ENCODE measurements around the gene ULBP2.
"Not testable (repeated sequence)": the region's sequence is repeated elsewhere in the genome, so short reads cannot be mapped to it uniquely, and the experiment has no call there.

Gene ULBP2

GRCh38 chr6:149969635-149970034 is 27.8 kb downstream of the ULBP2 start:
- TF ChIP-seq ZFX (IDR thresholded peaks at IDR 0.05) (no peak), CTCF (conservative IDR thresholded peaks at IDR 0.05) (no peak)
- no peak overlapping the region for H3K27ac ChIP-seq

GRCh38 chr6:149974394-149974793 is 32.6 kb downstream of the ULBP2 start:
- not testable (repeated sequence) for H3K27ac ChIP-seq

GRCh38 chr6:149974825-149975224 is 33.0 kb downstream of the ULBP2 start:
- H3K27ac ChIP-seq: no peak overlapping the region
- TF ChIP-seq CTCF (conservative IDR thresholded peaks at IDR 0.05) (no peak), ZFX (IDR thresholded peaks at IDR 0.05) (no peak)

- H3K27ac ChIP-seq: no peak overlapping the region
- TF ChIP-seq CTCF (conservative IDR thresholded peaks at IDR 0.05) (no peak), ZFX (IDR thresholded peaks at IDR 0.05) (no peak)
Observed at GRCh38 chr6:149975400-149975799, 33.6 kb downstream of the ULBP2 start.

GRCh38 chr6:149977221-149977620 is 35.4 kb downstream of the ULBP2 start:
- TF ChIP-seq CTCF (conservative IDR thresholded peaks at IDR 0.05) (no peak), ZFX (IDR thresholded peaks at IDR 0.05) (no peak)
- no peak overlapping the region for H3K27ac ChIP-seq

GRCh38 chr6:149978610-149979009 is 36.8 kb downstream of the ULBP2 start:
- no peak overlapping the region for H3K27ac ChIP-seq
- TF ChIP-seq CTCF (conservative IDR thresholded peaks at IDR 0.05): no peak
- TF ChIP-seq ZFX (IDR thresholded peaks at IDR 0.05): no peak

- no peak overlapping the region for H3K27ac ChIP-seq
- TF ChIP-seq CTCF (conservative IDR thresholded peaks at IDR 0.05) (no peak), ZFX (IDR thresholded peaks at IDR 0.05) (no peak)
Observed at GRCh38 chr6:149979293-149979692, 37.5 kb downstream of the ULBP2 start.

GRCh38 chr6:149983145-149983544 is 41.3 kb downstream of the ULBP2 start:
- TF ChIP-seq CTCF (conservative IDR thresholded peaks at IDR 0.05) (no peak), ZFX (IDR thresholded peaks at IDR 0.05) (no peak)
- no peak overlapping the region for H3K27ac ChIP-seq

Data from C4-2B (cell line).